HFFc6 (cell line): ENCODE results near the gene OR1J1. TPM values are rescaled to one million over a fixed set of nuclear protein-coding genes. Genes with fewer than 3 reads are reported as not detected.

Source experiments
- DNase-seq: peaks from one replicate; pipeline ENCODE4 v3.0.0-alpha.2; 2018
- H3K27ac Mint-ChIP-seq: 2 replicates; pipeline ENCODE4 v1.8.0; 2020; ENCODE audit warnings: mild to moderate bottlenecking, mixed read lengths
- H3K27me3 Mint-ChIP-seq: 2 replicates; pipeline ENCODE4 v1.8.0; 2021; ENCODE audit warnings: mild to moderate bottlenecking, moderate library complexity, mixed read lengths; ENCODE audit not compliant: insufficient read depth
- H3K36me3 Mint-ChIP-seq: 2 replicates; pipeline ENCODE4 v1.8.0; 2021; ENCODE audit warnings: low read depth, mixed read lengths
- H3K4me1 Mint-ChIP-seq: 2 replicates; pipeline ENCODE4 v1.8.0; 2020; ENCODE audit warnings: low read depth, mixed read lengths
- H3K4me3 Mint-ChIP-seq: 2 replicates; pipeline ENCODE4 v1.8.0; 2020; ENCODE audit warnings: mild to moderate bottlenecking, moderate library complexity, mixed read lengths
- H3K9me3 Mint-ChIP-seq: 2 replicates; pipeline ENCODE4 v1.8.0; 2020; ENCODE audit warnings: mild to moderate bottlenecking, mixed read lengths
- CTCF ChIP-seq: fragments of 200-600 bp; sonication (generic); IDR thresholded peaks from 2 replicates; pipeline ENCODE4 v1.5.0; 2021; ENCODE audit warnings: antibody characterized with exemption, mild to moderate bottlenecking
- total RNA-seq, 6 experiments: library from RNA; stranded (reverse); fragmentation: NEBNext Ultra II Directional; extraction: Animal tissue kit (Norgen Biotek cat#: 25700); gene quantifications; 2 replicates in 1 of 6; 3 replicates in 5 of 6; pipeline ENCODE4 v1.2.3, GENCODE V29; 2021

Gene OR1J1
- total RNA-seq, 6 experiments from 2014 or later, result not detected

DNA sequence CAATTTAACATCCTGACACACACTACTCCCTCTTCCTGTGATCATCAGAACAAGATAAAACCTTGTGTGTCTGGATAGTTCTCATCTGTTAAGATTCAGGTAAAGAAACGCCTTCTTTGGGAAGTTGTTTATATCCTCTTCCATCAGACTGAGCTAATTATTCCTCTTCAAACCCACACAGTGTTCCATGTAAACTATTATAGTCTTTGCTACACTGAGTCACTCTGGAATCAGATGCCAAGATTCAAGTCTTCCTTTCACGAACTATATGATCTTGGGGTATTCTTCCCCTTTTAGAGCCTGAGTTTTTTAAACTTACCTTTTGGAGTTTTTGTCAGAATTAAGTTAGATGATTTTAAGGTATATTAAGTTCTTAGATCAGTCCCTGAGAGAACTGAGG lies 2.0 kb downstream of the OR1J1 start:
- Mint-ChIP-seq H3K4me1 (no peaks in the 10 kb centered on the region), H3K4me3 (no peak overlapping the region), H3K9me3 (no peaks in the 10 kb centered on the region), H3K36me3 (no peaks in the 10 kb centered on the region), H3K27ac (no peak overlapping the region), H3K27me3 (peaks cover 11% of the 10 kb centered on the region)
- TF ChIP-seq CTCF, result no peak
- no peak for DNase-seq

DNA sequence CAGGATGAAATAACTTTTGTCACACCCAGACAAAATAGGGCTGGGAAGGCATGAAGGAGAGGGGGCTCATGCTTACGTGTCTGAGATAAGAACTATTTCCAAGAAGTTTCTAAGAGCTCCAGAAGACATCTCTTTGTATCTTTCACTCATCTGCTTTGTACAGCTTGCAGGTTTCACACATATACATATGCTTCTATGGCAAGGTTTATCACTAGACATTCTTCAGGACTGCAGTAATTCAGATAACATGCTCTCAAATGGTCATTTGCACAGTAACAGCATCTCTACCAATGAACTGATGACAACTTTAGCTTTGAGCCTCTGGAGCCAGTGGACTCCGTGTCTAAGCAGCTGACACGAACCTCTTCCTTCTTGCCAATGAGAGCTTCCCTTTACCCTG lies 3.2 kb downstream of the OR1J1 start:
- no peak for TF ChIP-seq CTCF
- Mint-ChIP-seq H3K27ac (no peak overlapping the region), H3K4me3 (no peak overlapping the region), H3K36me3 (no peaks in the 10 kb centered on the region), H3K4me1 (no peaks in the 10 kb centered on the region; the same call in 1 of the 2 replicates), H3K27me3 (peaks cover 11% of the 10 kb centered on the region), H3K9me3 (no peaks in the 10 kb centered on the region)
- no peak for DNase-seq

DNA sequence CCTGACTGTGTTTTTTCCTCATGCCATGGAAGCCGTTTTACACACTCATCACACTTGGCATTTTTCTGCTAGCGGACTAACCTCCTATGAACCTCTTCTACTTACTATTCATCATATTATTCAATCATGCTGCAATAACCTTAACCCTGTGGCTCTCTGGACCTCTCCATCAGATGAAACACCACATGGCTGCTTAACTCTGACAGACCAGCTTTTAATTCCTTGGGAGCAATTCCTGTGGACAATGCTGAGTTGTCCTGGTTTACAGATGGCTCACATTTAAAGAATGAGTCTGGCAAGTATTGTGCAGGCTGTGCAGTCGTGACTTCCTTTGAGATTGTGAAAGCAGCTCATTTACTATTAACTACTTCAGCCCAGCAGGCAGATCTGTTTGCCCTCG lies 9.0 kb downstream of the OR1J1 start:
- Mint-ChIP-seq H3K27me3 (no peaks in the 10 kb centered on the region), H3K27ac (peak overlapping the region; percentile 85), H3K36me3 (no peaks in the 10 kb centered on the region), H3K4me3 (peak overlapping the region; percentile 46), H3K4me1 (peaks cover 37% of the 10 kb centered on the region), H3K9me3 (no peaks in the 10 kb centered on the region; the same call in 1 of the 2 replicates)
- no peak for TF ChIP-seq CTCF
- DNase-seq, result peak; percentile 79

DNA sequence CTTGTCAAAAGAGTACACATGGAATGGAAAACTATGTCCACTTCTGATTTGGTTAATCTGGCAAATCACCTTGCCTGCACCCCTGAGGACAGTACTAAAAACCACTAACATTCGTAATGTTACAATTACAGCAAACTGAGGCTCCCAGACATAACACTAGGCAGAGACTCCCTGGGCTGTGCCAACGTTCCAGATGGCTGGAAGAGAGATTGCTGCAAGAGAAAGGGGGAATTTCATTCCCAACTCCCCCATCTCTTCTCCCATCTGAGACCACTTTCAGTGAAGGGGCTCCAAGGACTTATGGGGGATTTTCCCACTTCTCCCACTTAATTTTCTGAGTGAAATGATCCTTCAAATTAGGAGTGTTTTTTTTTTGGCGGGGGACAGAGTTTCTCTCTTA lies 11.3 kb downstream of the OR1J1 start:
- H3K4me1 Mint-ChIP-seq, result peaks cover 41% of the 10 kb centered on the region

GRCh38 chr9:122464633-122465567 lies 12.8 kb downstream of the OR1J1 start:
- TF ChIP-seq CTCF, result peak; percentile 95
- Mint-ChIP-seq H3K4me3 (peak overlapping the region; percentile 93), H3K4me1 (peaks cover 41% of the 10 kb centered on the region), H3K36me3 (no peaks in the 10 kb centered on the region), H3K27me3 (peaks cover 10% of the 10 kb centered on the region), H3K27ac (peak overlapping the region; percentile 36; the same call in 1 of the 2 replicates), H3K9me3 (peaks cover 8% of the 10 kb centered on the region)
- peak; percentile 88 for DNase-seq

More for the DNA sequence above, 11.3 kb downstream of the OR1J1 start:
- no peak for TF ChIP-seq CTCF
- Mint-ChIP-seq H3K27me3 (peaks cover 5% of the 10 kb centered on the region), H3K9me3 (no peaks in the 10 kb centered on the region; the same call in 1 of the 2 replicates), H3K4me3 (no peak overlapping the region), H3K27ac (no peak overlapping the region), H3K36me3 (no peaks in the 10 kb centered on the region)
- no peak for DNase-seq
